SU-DHL-6 (cell line): ENCODE data around the gene IGFLR1.

Experiments used
- H2AFZ ChIP-seq: fragments of 200-600 bp; sonication (generic); 2 replicates; pipeline ENCODE4 v1.6.1; 2014; ENCODE audit warnings: low read depth, mild to moderate bottlenecking, moderate library complexity, mixed read lengths, antibody characterized with exemption, low read length; ENCODE audit not compliant: severe bottlenecking
- H3F3A ChIP-seq: fragments of 200-600 bp; shearing (Covaris generic); 2 replicates; pipeline ENCODE4 v1.6.0; 2016; ENCODE audit warnings: antibody characterized with exemption, mild to moderate bottlenecking; ENCODE audit not compliant: insufficient read depth
- H3K27ac ChIP-seq: fragments of 200-600 bp; sonication (generic); 2 replicates; pipeline ENCODE4 v1.5.1; 2016; ENCODE audit warnings: low read depth, mild to moderate bottlenecking, low read length, moderate library complexity, mixed read lengths
- H3K27me3 ChIP-seq: fragments of 200-600 bp; sonication (generic), shearing (Covaris generic); 2 replicates; pipeline ENCODE4 v1.6.0; 2014; ENCODE audit warnings: mild to moderate bottlenecking, low read length
- H3K36me3 ChIP-seq: fragments of 200-600 bp; sonication (generic); 2 replicates; pipeline ENCODE4 v1.6.1; 2014; ENCODE audit warnings: mild to moderate bottlenecking, low read length, mixed read lengths
- H3K4me2 ChIP-seq: fragments of 300-600, 200-600 bp; shearing (Covaris generic), sonication (generic); 2 replicates; pipeline ENCODE4 v1.6.0; 2014; ENCODE audit warnings: low read length, low read depth, mild to moderate bottlenecking; ENCODE audit not compliant: poor library complexity, severe bottlenecking
- H3K4me3 ChIP-seq: fragments of 200-600 bp; sonication (generic); 2 replicates; pipeline ENCODE4 v1.5.1; 2014; ENCODE audit warnings: antibody characterized with exemption, low read length, mild to moderate bottlenecking, mixed read lengths; ENCODE audit not compliant: insufficient read depth, poor library complexity, severe bottlenecking
- H3K79me2 ChIP-seq: fragments of 200-600 bp; sonication (generic); 2 replicates; pipeline ENCODE4 v1.6.1; 2014; ENCODE audit warnings: mild to moderate bottlenecking, low read length, moderate library complexity; ENCODE audit not compliant: insufficient read depth
- H3K9ac ChIP-seq: fragments of 200-600 bp; sonication (generic); 2 replicates; pipeline ENCODE4 v1.7.0; 2014; ENCODE audit warnings: mild to moderate bottlenecking, low read length
- H3K9me2 ChIP-seq: fragments of 200-600 bp; sonication (generic); replicated peaks from 2 replicates; pipeline ENCODE4 v1.6.1; 2014; ENCODE audit warnings: low read length; ENCODE audit not compliant: insufficient read depth
- H3K9me3 ChIP-seq: fragments of 200-600 bp; sonication (generic); 2 replicates; pipeline ENCODE4 v1.6.1; 2014; ENCODE audit warnings: low read length, mixed read lengths; ENCODE audit not compliant: insufficient read depth
- H4K20me1 ChIP-seq: fragments of 200-600 bp; sonication (generic); 2 replicates; pipeline ENCODE4 v1.6.1; 2014; ENCODE audit warnings: low read depth, mild to moderate bottlenecking, antibody characterized with exemption, low read length, moderate library complexity, mixed read lengths
- CTCF ChIP-seq: fragments of 200-600 bp; sonication (generic); IDR thresholded peaks from one replicate; pipeline ENCODE4 v1.5.1; 2017; ENCODE audit warnings: antibody characterized with exemption, mild to moderate bottlenecking, low read length, moderate library complexity; ENCODE audit not compliant: insufficient read depth, poor library complexity, severe bottlenecking
- EZH2phosphoT487 ChIP-seq: fragments of 200-600 bp; sonication (generic), shearing (Covaris generic); conservative IDR thresholded peaks from 2 replicates; pipeline ENCODE4 v1.6.1; 2018; ENCODE audit warnings: mild to moderate bottlenecking, antibody characterized with exemption, low read length, moderate library complexity, mixed read lengths

Gene IGFLR1

GRCh38 chr19:35696835-35697234, 45.4 kb downstream of the IGFLR1 start:
- no peak for TF ChIP-seq CTCF
- no peak for TF ChIP-seq EZH2phosphoT487
- no peak overlapping the region for H3K4me3 ChIP-seq
- no peaks in the 10 kb centered on the region for H3K9me2 ChIP-seq
- H4K20me1 ChIP-seq = no peaks in the 10 kb centered on the region
- H3K27ac ChIP-seq = no peak overlapping the region
- no peaks in the 10 kb centered on the region for H3K27me3 ChIP-seq
- H3K9ac ChIP-seq = no peak overlapping the region
- H3K4me2 ChIP-seq = no peak overlapping the region
- no peaks in the 10 kb centered on the region for H3K36me3 ChIP-seq
- H2AFZ ChIP-seq = no peak overlapping the region
- H3K79me2 ChIP-seq = no peaks in the 10 kb centered on the region
- no peaks in the 10 kb centered on the region for H3F3A ChIP-seq
- H3K9me3 ChIP-seq = no peaks in the 10 kb centered on the region

GRCh38 chr19:35695895-35696422, 46.3 kb downstream of the IGFLR1 start:
- Histone ChIP-seq H3K4me3 (no peak overlapping the region), H3K36me3 (no peaks in the 10 kb centered on the region), H3K27ac (no peak overlapping the region), H3K4me2 (no peak overlapping the region), H3F3A (no peaks in the 10 kb centered on the region), H3K9ac (no peak overlapping the region), H3K9me2 (no peaks in the 10 kb centered on the region), H2AFZ (no peak overlapping the region), H3K79me2 (no peaks in the 10 kb centered on the region), H3K27me3 (no peaks in the 10 kb centered on the region), H3K9me3 (no peaks in the 10 kb centered on the region), H4K20me1 (no peaks in the 10 kb centered on the region)
- TF ChIP-seq EZH2phosphoT487 (no peak), CTCF (no peak)

GRCh38 chr19:35693835-35694599, 48.2 kb downstream of the IGFLR1 start:
- Histone ChIP-seq H3K27me3 (no peaks in the 10 kb centered on the region), H3K9ac (no peak overlapping the region), H3K9me2 (no peaks in the 10 kb centered on the region), H3K79me2 (no peaks in the 10 kb centered on the region), H3K27ac (no peak overlapping the region), H3K36me3 (no peaks in the 10 kb centered on the region), H3K4me2 (no peak overlapping the region), H3F3A (no peaks in the 10 kb centered on the region), H3K4me3 (no peak overlapping the region), H4K20me1 (no peaks in the 10 kb centered on the region), H2AFZ (no peak overlapping the region), H3K9me3 (no peaks in the 10 kb centered on the region)
- TF ChIP-seq EZH2phosphoT487 = no peak
- TF ChIP-seq CTCF = peak; percentile 95
